Measurements from ENCODE around the gene ZFHX2.

The ZFHX2 gene

GRCh38 chr14:23559926-23560520 is 8.5 kb upstream of the ZFHX2 start:
- TF ChIP-seq GATA1 (IDR thresholded peaks at IDR 0.05; ENCODE audit: low read depth, low read length) (no peak), POLR2A (IDR thresholded peaks at IDR 0.05; ENCODE audit: low read length) (no peak)
- DNase-seq: no peak

GRCh38 chr14:23559010-23559925 is 7.7 kb upstream of the ZFHX2 start:
- TF ChIP-seq POLR2A (IDR thresholded peaks at IDR 0.05; ENCODE audit: low read length): no peak
- no peak for TF ChIP-seq GATA1 (IDR thresholded peaks at IDR 0.05; ENCODE audit: low read depth, low read length)
- peak; percentile 76 to 86 for DNase-seq

- TF ChIP-seq GATA1 (IDR thresholded peaks at IDR 0.05; ENCODE audit: low read depth, low read length): no peak
- no peak for TF ChIP-seq POLR2A (IDR thresholded peaks at IDR 0.05; ENCODE audit: low read length)
- DNase-seq: no peak
Observed at GRCh38 chr14:23558346-23559009, 6.9 kb upstream of the ZFHX2 start.

GRCh38 chr14:23557946-23558345 is 6.4 kb upstream of the ZFHX2 start:
- no peak for DNase-seq
- TF ChIP-seq GATA1 (IDR thresholded peaks at IDR 0.05; ENCODE audit: low read depth, low read length) (no peak), POLR2A (IDR thresholded peaks at IDR 0.05; ENCODE audit: low read length) (no peak)

- no peak for DNase-seq
- no peak for TF ChIP-seq POLR2A (IDR thresholded peaks at IDR 0.05; ENCODE audit: low read length)
- no peak for TF ChIP-seq GATA1 (IDR thresholded peaks at IDR 0.05; ENCODE audit: low read depth, low read length)
Observed at GRCh38 chr14:23557521-23557920, 6.0 kb upstream of the ZFHX2 start.

- no peak for DNase-seq
- TF ChIP-seq POLR2A (IDR thresholded peaks at IDR 0.05; ENCODE audit: low read length) (no peak), GATA1 (IDR thresholded peaks at IDR 0.05; ENCODE audit: low read depth, low read length) (no peak)
Observed at GRCh38 chr14:23556700-23557440, 5.3 kb upstream of the ZFHX2 start.

- TF ChIP-seq GATA1 (IDR thresholded peaks at IDR 0.05; ENCODE audit: low read depth, low read length): no peak
- peak; percentile 80 for TF ChIP-seq POLR2A (IDR thresholded peaks at IDR 0.05; ENCODE audit: low read length)
- DNase-seq: peak; percentile 90 to 93
Observed at GRCh38 chr14:23555882-23556699, 4.5 kb upstream of the ZFHX2 start, which contains the start of gene THTPA. TSS of gene THTPA (plus strand) at chr14:23556271. CDS start at chr14:23556758, 487 bp downstream.

GRCh38 chr14:23555533-23555881 is 3.9 kb upstream of the ZFHX2 start:
- DNase-seq: no peak
- TF ChIP-seq GATA1 (IDR thresholded peaks at IDR 0.05; ENCODE audit: low read depth, low read length) (no peak), POLR2A (IDR thresholded peaks at IDR 0.05; ENCODE audit: low read length) (no peak)

- TF ChIP-seq POLR2A (IDR thresholded peaks at IDR 0.05; ENCODE audit: low read length) (no peak), GATA1 (IDR thresholded peaks at IDR 0.05; ENCODE audit: low read depth, low read length) (no peak)
- DNase-seq: peak in 1 of 2 experiments; percentile 35
Observed at GRCh38 chr14:23550812-23551265, 726 bp downstream of the ZFHX2 start.

GRCh38 chr14:23550131-23550811 is 1.3 kb downstream of the ZFHX2 start:
- no peak for DNase-seq
- no peak for TF ChIP-seq POLR2A (IDR thresholded peaks at IDR 0.05; ENCODE audit: low read length)

GRCh38 chr14:23548351-23549318 is 2.9 kb downstream of the ZFHX2 start:
- no peak for TF ChIP-seq GATA1 (IDR thresholded peaks at IDR 0.05; ENCODE audit: low read depth, low read length)
- no peak for TF ChIP-seq POLR2A (IDR thresholded peaks at IDR 0.05; ENCODE audit: low read length)
- peak; percentile 38 to 79 for DNase-seq

All from erythroblast (primary cell).